Hepatocyte (in vitro differentiated cells): ENCODE measurements around the gene RUVBL2.
"Not testable (repeated sequence)": the region's sequence is repeated elsewhere in the genome, so short reads cannot be mapped to it uniquely, and the experiment has no call there.

Experiments
- CTCF ChIP-seq: fragments of 200-600 bp; sonication (generic); IDR thresholded peaks from 2 replicates; pipeline ENCODE4 v1.5.1; 2016; ENCODE audit warnings: antibody characterized with exemption, mild to moderate bottlenecking; ENCODE audit not compliant: poor library complexity
- EZH2 ChIP-seq: fragments of 200-600 bp; sonication (generic); IDR thresholded peaks from 2 replicates; pipeline ENCODE4 v1.6.1; 2016; ENCODE audit warnings: antibody characterized with exemption, mild to moderate bottlenecking, borderline replicate concordance
- EZH2phosphoT487 ChIP-seq: fragments of 200-600 bp; sonication (generic); IDR thresholded peaks from one replicate; pipeline ENCODE4 v1.6.1; 2018; ENCODE audit warnings: antibody characterized with exemption, mild to moderate bottlenecking, low read depth, moderate library complexity; ENCODE audit not compliant: unreplicated experiment, severe bottlenecking

DNA sequence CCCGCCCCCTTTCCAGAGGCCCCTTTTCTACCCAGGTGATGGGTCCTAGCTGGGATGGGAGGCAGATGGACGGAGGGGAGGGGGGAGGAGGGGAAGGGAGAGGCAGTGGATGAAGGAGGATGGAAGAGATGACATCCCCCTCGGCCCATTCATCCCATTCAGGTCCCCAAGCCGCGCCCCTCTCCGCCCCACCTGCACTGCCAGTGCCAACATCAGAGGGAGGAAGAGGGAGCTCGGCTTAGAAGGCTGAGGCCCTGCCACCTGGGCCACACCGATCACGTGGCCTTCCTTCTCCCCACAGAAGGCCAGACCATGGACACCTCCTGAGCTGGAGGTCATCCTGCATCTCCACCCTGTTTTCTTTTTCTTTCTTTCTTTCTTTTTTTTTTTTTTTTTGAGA lies 35.0 kb downstream of the RUVBL2 start:
- not testable (repeated sequence) for TF ChIP-seq CTCF, EZH2, EZH2phosphoT487
